ENCODE measurements around the gene SRSF1. TPM values are rescaled to one million over a fixed set of nuclear protein-coding genes. Genes with fewer than 3 reads are reported as not detected.

SRSF1 gene
- polyA plus RNA-seq, 3 donors = 51.2 to 72.1 (median 61.6) TPM

DNA sequence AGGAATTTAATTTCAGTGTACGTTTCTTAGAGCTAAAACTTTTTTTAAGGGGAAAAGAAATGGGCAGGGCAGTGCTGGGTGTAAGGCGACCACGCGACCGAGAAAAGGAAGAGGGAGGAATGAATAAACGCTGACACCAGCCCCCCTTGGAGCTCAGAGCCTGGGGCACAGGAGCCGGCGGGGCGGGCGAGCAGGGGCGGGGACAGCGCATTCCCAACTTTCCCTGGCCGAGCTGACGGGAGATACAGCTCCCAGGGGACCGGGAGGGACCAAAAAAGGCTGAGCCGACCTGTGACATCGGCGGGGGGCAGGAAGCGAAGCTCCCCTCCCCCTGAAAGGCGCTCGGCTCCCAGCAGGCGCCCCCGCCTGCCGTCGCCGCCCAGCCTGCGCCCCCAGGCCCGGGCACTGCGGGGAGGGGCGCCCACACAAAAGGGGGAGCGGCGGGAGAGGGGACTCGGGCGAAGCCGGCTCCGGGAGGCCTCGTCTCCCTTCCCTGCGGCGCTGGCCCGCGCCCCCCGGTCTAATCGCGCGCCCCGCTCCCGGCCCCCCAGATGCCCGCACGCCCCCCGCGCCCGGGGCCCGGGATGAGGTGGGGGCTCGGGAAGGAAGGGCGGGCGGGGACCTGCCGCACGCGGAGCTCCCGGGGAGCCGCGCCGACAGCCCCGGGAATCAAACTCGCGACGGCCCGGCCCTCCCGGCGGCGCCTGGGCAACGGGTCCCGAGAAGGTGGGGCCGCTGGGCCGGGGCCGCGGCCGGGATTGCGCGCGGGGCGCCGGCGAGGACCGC, 52.5 kb downstream of the SRSF1 start:
- H3K4me3 ChIP-seq (replicated peaks in 1 of 3; ENCODE audit: low read depth in 2 of 3, low read length in 3 of 3) = peak overlapping the region; percentile 35 to 76 (median 72)
- peaks cover 10 to 31% of the 10 kb centered on the region in 2 donors for H3K27me3 ChIP-seq (ENCODE audit: control insufficient read depth in 2 of 2, insufficient read depth in 2 of 2, low read length in 2 of 2)
- Mint-ChIP-seq H3K36me3 (peaks cover 8 to 17% of the 10 kb centered on the region in 2 donors), H3K27me3 (ENCODE audit: low read depth in 3 of 3) (peaks cover 33 to 47% (median 44%) of the 10 kb centered on the region in 3 donors), H3K27ac (peak overlapping the region in 1 of 7 donors; percentile 48), H3K4me3 (peak overlapping the region; percentile 73 to 82), H3K4me1 (peaks cover 57% of the 10 kb centered on the region), H3K9me3 (peaks cover 0 to 9% (median 0%) of the 10 kb centered on the region in 7 donors)
- no peak for DNase-seq
- H3K9ac ChIP-seq (ENCODE audit: insufficient read depth, low read length, poor library complexity, severe bottlenecking) = peak overlapping the region; percentile 74
- H3K36me3 ChIP-seq (replicated peaks in 1 of 2; ENCODE audit: control insufficient read depth in 1 of 2, insufficient read depth in 2 of 2, low read length in 2 of 2) = no peaks in the 10 kb centered on the region
- H3K27ac ChIP-seq (ENCODE audit: low read depth in 1 of 2, low read length in 2 of 2) = no peak overlapping the region
- H4K20me1 ChIP-seq (ENCODE audit: insufficient read depth, low read length) = no peaks in the 10 kb centered on the region
- H2AFZ ChIP-seq (ENCODE audit: insufficient read depth, low read depth, low read length, poor library complexity, severe bottlenecking) = peak overlapping the region; percentile 74
- peaks cover 45 to 60% of the 10 kb centered on the region in 2 donors for H3K4me1 ChIP-seq (ENCODE audit: control insufficient read depth in 1 of 2, insufficient read depth in 2 of 2, low read length in 2 of 2)
- TF ChIP-seq, protein P1, sequence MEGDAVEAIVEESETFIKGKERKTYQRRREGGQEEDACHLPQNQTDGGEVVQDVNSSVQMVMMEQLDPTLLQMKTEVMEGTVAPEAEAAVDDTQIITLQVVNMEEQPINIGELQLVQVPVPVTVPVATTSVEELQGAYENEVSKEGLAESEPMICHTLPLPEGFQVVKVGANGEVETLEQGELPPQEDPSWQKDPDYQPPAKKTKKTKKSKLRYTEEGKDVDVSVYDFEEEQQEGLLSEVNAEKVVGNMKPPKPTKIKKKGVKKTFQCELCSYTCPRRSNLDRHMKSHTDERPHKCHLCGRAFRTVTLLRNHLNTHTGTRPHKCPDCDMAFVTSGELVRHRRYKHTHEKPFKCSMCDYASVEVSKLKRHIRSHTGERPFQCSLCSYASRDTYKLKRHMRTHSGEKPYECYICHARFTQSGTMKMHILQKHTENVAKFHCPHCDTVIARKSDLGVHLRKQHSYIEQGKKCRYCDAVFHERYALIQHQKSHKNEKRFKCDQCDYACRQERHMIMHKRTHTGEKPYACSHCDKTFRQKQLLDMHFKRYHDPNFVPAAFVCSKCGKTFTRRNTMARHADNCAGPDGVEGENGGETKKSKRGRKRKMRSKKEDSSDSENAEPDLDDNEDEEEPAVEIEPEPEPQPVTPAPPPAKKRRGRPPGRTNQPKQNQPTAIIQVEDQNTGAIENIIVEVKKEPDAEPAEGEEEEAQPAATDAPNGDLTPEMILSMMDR (IDR thresholded peaks at IDR 0.05) = no peak
- intact Hi-C loops (cut with micrococcal nuclease) = loop anchor here in 1 of 2 donors (5.0 kb wide), 1 partner anchor 62 kb away; no protein-coding TSS in a partner anchor
- H3K79me2 ChIP-seq (ENCODE audit: insufficient read depth, low read length) = peaks cover 11% of the 10 kb centered on the region
- H3K4me2 ChIP-seq (replicated peaks; ENCODE audit: extremely low read depth, low read length, poor library complexity, severe bottlenecking) = peak overlapping the region; percentile 86
- H3K9me3 ChIP-seq (replicated peaks in 1 of 2; ENCODE audit: control insufficient read depth in 1 of 2, insufficient read depth in 1 of 2, low read length in 2 of 2) = no peaks in the 10 kb centered on the region
- under 1% methylated on average over 77 of the region's 85 CpGs for WGBS (ENCODE audit: insufficient coverage)

DNA sequence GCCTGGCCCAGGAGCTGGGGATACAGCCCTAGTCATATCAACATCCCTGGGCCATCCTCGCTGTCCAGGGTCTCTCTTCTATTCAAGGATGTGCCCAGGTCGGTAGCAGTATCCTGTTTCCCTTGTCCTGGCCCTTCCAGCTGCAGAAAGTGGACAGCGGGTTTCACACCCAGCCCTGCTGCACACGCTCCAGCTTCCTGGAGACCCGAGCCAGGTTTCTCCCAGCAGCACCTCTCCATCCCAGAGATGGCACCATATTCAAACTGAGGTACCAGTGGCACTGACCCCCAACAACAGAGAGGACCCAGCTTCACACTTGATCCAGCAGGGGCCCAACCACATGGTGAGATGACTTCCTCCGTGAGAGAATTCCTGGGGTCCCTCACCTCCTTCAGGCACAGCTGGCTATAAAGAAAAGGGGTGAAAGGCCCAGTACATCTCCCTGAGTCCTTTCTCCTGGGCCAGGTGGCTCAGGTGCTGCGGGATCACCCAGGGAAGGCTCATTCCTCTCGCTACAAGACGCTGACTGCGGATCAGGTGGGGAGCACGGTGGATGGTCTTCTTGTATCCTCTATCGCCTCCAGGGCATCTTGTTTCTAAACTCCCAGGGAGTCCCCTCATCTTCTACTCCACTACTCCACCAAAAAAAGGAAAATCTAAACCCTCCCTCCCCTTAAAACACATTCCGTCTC, 53.2 kb downstream of the SRSF1 start:
- peaks cover 65% of the 10 kb centered on the region for H3K4me1 Mint-ChIP-seq
- Histone ChIP-seq H3K4me1 (ENCODE audit: control insufficient read depth in 1 of 2, insufficient read depth in 2 of 2, low read length in 2 of 2) (peaks cover 53 to 68% of the 10 kb centered on the region in 2 donors), H3K36me3 (replicated peaks in 1 of 2; ENCODE audit: control insufficient read depth in 1 of 2, insufficient read depth in 2 of 2, low read length in 2 of 2) (no peaks in the 10 kb centered on the region), H4K20me1 (ENCODE audit: insufficient read depth, low read length) (no peaks in the 10 kb centered on the region), H3K4me2 (replicated peaks; ENCODE audit: extremely low read depth, low read length, poor library complexity, severe bottlenecking) (peak overlapping the region; percentile 86), H3K27ac (ENCODE audit: low read depth in 1 of 2, low read length in 2 of 2) (no peak overlapping the region), H3K9me3 (replicated peaks in 1 of 2; ENCODE audit: control insufficient read depth in 1 of 2, insufficient read depth in 1 of 2, low read length in 2 of 2) (no peaks in the 10 kb centered on the region), H3K27me3 (ENCODE audit: control insufficient read depth in 2 of 2, insufficient read depth in 2 of 2, low read length in 2 of 2) (peaks cover 10 to 31% of the 10 kb centered on the region in 2 donors), H2AFZ (ENCODE audit: insufficient read depth, low read depth, low read length, poor library complexity, severe bottlenecking) (peak overlapping the region; percentile 74), H3K9ac (ENCODE audit: insufficient read depth, low read length, poor library complexity, severe bottlenecking) (no peak overlapping the region), H3K4me3 (replicated peaks in 1 of 3; ENCODE audit: low read depth in 2 of 3, low read length in 3 of 3) (peak overlapping the region; percentile 35 to 76 (median 72)), H3K79me2 (ENCODE audit: insufficient read depth, low read length) (peaks cover 11% of the 10 kb centered on the region)
- DNase-seq = no peak
- H3K27me3 Mint-ChIP-seq (ENCODE audit: low read depth in 3 of 3) = peaks cover 32 to 47% (median 42%) of the 10 kb centered on the region in 3 donors
- peaks cover 8 to 17% of the 10 kb centered on the region in 2 donors for H3K36me3 Mint-ChIP-seq
- peaks cover 0 to 9% (median 0%) of the 10 kb centered on the region in 7 donors for H3K9me3 Mint-ChIP-seq
- whole genome bisulfite sequencing (ENCODE audit: insufficient coverage) = 97% methylated on average over 8 of the region's 13 CpGs
- peak overlapping the region; percentile 73 to 82 for H3K4me3 Mint-ChIP-seq
- intact Hi-C loops (cut with micrococcal nuclease) = no loop called here
- H3K27ac Mint-ChIP-seq = peak overlapping the region in 2 of 7 donors; percentile 35 to 48
- TF ChIP-seq, protein P1 (IDR thresholded peaks at IDR 0.05) = no peak
